Coronary artery (tissue), 2 donors: Measurements from ENCODE around the gene YJU2.

Experiments
- DNase-seq: peaks from one replicate; pipeline ENCODE4 v3.0.0-alpha.2; 2017; ENCODE audit warnings: low spot score
- H3K27ac ChIP-seq, 2 donors: fragments of 200-600 bp; sonication (generic); one replicate each; pipeline ENCODE4 v1.5.1; 2016 to 2019
- H3K4me3 ChIP-seq: fragments of 200-600 bp; sonication (generic); 2 replicates; pipeline ENCODE4 v1.5.1; 2016; ENCODE audit warnings: mild to moderate bottlenecking, moderate library complexity
- TF ChIP-seq, protein P1 (sequence below): fragments of 200-600 bp; sonication (generic); IDR thresholded peaks from one replicate; pipeline ENCODE4 v1.5.1; 2019; ENCODE audit warnings: antibody characterized with exemption

YJU2 gene

GRCh38 chr19:4260613-4261191, 13.8 kb downstream of the YJU2 start:
- TF ChIP-seq, protein P1, sequence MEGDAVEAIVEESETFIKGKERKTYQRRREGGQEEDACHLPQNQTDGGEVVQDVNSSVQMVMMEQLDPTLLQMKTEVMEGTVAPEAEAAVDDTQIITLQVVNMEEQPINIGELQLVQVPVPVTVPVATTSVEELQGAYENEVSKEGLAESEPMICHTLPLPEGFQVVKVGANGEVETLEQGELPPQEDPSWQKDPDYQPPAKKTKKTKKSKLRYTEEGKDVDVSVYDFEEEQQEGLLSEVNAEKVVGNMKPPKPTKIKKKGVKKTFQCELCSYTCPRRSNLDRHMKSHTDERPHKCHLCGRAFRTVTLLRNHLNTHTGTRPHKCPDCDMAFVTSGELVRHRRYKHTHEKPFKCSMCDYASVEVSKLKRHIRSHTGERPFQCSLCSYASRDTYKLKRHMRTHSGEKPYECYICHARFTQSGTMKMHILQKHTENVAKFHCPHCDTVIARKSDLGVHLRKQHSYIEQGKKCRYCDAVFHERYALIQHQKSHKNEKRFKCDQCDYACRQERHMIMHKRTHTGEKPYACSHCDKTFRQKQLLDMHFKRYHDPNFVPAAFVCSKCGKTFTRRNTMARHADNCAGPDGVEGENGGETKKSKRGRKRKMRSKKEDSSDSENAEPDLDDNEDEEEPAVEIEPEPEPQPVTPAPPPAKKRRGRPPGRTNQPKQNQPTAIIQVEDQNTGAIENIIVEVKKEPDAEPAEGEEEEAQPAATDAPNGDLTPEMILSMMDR: no peak
- no peak overlapping the region for H3K27ac ChIP-seq
- no peak overlapping the region for H3K4me3 ChIP-seq
- no peak for DNase-seq

DNA sequence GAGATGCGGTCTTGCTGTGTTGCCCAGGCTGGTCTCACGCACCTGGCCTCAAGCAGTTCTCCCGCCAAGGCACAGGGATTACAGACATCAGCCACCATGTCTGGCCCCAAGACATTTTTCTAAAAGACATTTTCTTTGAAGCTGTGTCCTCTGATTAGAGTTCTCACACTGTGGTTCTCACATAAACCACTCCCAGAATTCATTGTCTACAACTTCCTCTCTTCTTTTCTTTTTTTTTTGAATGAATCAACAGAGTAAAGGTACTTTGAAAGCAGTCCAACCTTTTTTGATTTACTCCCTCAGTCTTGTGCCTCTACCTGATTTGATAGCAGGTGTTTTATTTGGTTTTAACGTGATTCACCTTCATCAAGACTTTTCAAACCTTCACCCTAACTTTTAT, 17.9 kb downstream of the YJU2 start:
- H3K4me3 ChIP-seq: no peak overlapping the region
- no peak for DNase-seq
- TF ChIP-seq, protein P1: no peak
- H3K27ac ChIP-seq: no peak overlapping the region

GRCh38 chr19:4266253-4267000, 19.5 kb downstream of the YJU2 start:
- TF ChIP-seq, protein P1: no peak
- Histone ChIP-seq H3K4me3 (no peak overlapping the region), H3K27ac (no peak overlapping the region)
- DNase-seq: no peak

- Histone ChIP-seq H3K4me3 (no peak overlapping the region), H3K27ac (no peak overlapping the region)
- no peak for DNase-seq
- TF ChIP-seq, protein P1: peak; percentile 80
Measured at GRCh38 chr19:4267101-4267900, 20.4 kb downstream of the YJU2 start.

DNA sequence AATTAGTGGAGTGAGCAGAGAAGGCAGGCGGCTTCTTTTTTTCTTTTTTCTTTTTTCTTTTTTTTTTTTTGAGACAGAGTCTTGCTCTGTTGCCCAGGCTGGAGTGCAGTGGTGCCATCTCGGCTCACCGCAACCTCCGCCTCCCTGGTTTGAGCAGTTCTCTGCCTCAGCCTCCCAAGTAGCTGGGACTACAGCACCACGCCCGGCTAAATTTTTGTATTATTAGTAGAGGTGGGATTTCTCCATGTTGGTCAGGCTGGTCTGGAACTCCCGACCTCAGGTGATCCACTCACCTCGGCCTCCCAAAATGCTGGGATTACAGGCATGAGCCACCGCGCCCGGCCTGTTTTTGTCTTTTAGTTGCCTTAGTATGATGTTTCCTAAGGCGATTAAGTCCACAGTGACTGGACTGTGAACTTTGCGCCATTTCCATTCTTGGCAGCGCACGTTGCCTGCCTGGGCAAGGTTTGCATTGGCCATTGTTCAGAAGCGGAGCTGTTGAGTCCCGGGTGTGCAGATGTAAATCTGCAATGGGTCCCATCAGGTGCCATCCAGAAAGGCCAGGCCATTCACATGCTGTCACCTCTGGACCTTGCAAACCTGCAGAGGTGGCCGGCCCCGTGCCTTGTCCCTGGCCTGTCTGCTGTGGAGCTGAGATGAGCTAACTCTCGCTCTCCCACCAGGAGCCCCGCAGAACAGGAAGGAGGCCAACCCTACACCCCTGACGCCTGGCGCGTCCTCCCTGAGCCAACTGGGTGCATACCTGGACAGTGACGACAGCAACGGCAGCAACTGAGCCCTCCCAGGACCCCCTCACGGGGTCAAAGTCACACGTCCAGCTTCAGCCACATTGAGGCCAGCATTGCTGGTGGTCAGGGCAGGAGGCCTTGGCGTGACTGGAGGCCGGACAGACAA, 21.3 kb downstream of the YJU2 start:
- TF ChIP-seq, protein P1: no peak
- no peak overlapping the region for H3K4me3 ChIP-seq
- no peak overlapping the region for H3K27ac ChIP-seq
- no peak for DNase-seq

DNA sequence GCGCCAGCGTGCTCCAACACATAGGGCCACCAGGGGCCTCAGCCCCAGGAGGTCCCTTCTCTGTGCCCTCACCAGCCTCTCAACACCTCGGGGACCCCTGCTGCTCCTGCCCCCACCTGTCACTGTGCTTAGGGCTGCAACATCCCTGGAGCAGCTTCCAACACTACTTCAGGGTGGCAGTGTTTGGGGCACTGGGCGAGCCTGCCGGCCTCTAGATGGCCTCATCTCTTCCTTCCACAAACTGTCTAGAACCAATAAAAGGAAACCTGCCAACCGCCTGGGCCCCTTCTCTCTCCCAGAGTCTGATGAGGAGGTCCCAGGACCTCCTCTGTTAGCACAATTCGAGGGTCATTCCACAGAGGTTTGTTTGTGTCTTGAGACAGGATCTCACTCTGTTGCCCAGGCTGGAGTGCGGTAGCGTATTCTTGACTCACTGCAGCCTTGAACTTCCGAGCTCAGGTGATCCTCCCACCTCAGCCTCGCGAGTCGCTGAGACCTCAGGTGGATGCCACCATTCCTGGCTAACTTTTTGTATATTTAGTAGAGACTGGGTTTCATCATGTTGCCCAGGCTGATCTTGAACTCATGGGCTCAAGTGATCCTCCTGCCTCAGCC, 22.0 kb downstream of the YJU2 start:
- TF ChIP-seq, protein P1: no peak
- H3K27ac ChIP-seq: no peak overlapping the region
- no peak for DNase-seq
- no peak overlapping the region for H3K4me3 ChIP-seq
